ENCODE data around the gene NUDT21.
A peak's percentile ranks its signal among the peaks of the same experiment; 100 is the strongest.
"Not testable (repeated sequence)": the region's sequence is repeated elsewhere in the genome, so short reads cannot be mapped to it uniquely, and the experiment has no call there.

Gene NUDT21

GRCh38 chr16:56408379-56409098, 42.6 kb downstream of the NUDT21 start:
- H3K36me3 ChIP-seq (ENCODE audit: control insufficient read depth in 2 of 2, insufficient read depth in 2 of 2, low read length in 2 of 2): peaks cover 21 to 35% of the 10 kb centered on the region in 2 donors
- H3K4me1 ChIP-seq (ENCODE audit: control insufficient read depth in 2 of 2, insufficient read depth in 2 of 2, low read length in 2 of 2): peaks cover 0 to 16% of the 10 kb centered on the region in 2 donors
- peak overlapping the region; percentile 66 to 80 for H3K27ac ChIP-seq (ENCODE audit: low read depth in 2 of 2, low read length in 2 of 2)
- H3K9ac ChIP-seq (ENCODE audit: low read depth in 1 of 2, low read length in 2 of 2): peak overlapping the region in 1 of 2 donors; percentile 16
- no peaks in the 10 kb centered on the region for H3K27me3 ChIP-seq (ENCODE audit: control insufficient read depth in 2 of 2, insufficient read depth in 2 of 2, low read length in 2 of 2)
- no peaks in the 10 kb centered on the region for H3K9me3 ChIP-seq (ENCODE audit: control insufficient read depth in 2 of 2, low read length in 2 of 2)
- H3K4me3 ChIP-seq (ENCODE audit: low read length in 2 of 2): peak overlapping the region in 1 of 2 donors; percentile 8

GRCh38 chr16:56405977-56406672, 45.0 kb downstream of the NUDT21 start:
- H3K27ac ChIP-seq (ENCODE audit: low read depth in 2 of 2, low read length in 2 of 2): no peak overlapping the region

GRCh38 chr16:56401482-56401881, 49.6 kb downstream of the NUDT21 start:
- no peak overlapping the region for H3K9ac ChIP-seq (ENCODE audit: low read depth in 1 of 2, low read length in 2 of 2)
- no peaks in the 10 kb centered on the region for H3K27me3 ChIP-seq (ENCODE audit: control insufficient read depth in 2 of 2, insufficient read depth in 2 of 2, low read length in 2 of 2)
- peaks cover 46% of the 10 kb centered on the region in 2 donors for H3K36me3 ChIP-seq (ENCODE audit: control insufficient read depth in 2 of 2, insufficient read depth in 2 of 2, low read length in 2 of 2)
- H3K4me1 ChIP-seq (ENCODE audit: control insufficient read depth in 2 of 2, insufficient read depth in 2 of 2, low read length in 2 of 2): no peaks in the 10 kb centered on the region
- no peak overlapping the region for H3K27ac ChIP-seq (ENCODE audit: low read depth in 2 of 2, low read length in 2 of 2)
- H3K4me3 ChIP-seq (ENCODE audit: low read length in 2 of 2): no peak overlapping the region
- H3K9me3 ChIP-seq (ENCODE audit: control insufficient read depth in 2 of 2, low read length in 2 of 2): no peaks in the 10 kb centered on the region

More at GRCh38 chr16:56405977-56406672, 45.0 kb downstream of the NUDT21 start:
- Histone ChIP-seq H3K4me1 (ENCODE audit: control insufficient read depth in 2 of 2, insufficient read depth in 2 of 2, low read length in 2 of 2) (peaks cover 0 to 16% of the 10 kb centered on the region in 2 donors), H3K36me3 (ENCODE audit: control insufficient read depth in 2 of 2, insufficient read depth in 2 of 2, low read length in 2 of 2) (peaks cover 41 to 52% of the 10 kb centered on the region in 2 donors), H3K4me3 (ENCODE audit: low read length in 2 of 2) (no peak overlapping the region), H3K27me3 (ENCODE audit: control insufficient read depth in 2 of 2, insufficient read depth in 2 of 2, low read length in 2 of 2) (no peaks in the 10 kb centered on the region), H3K9ac (ENCODE audit: low read depth in 1 of 2, low read length in 2 of 2) (no peak overlapping the region), H3K9me3 (ENCODE audit: control insufficient read depth in 2 of 2, low read length in 2 of 2) (no peaks in the 10 kb centered on the region)

- no peaks in the 10 kb centered on the region for H3K9me3 ChIP-seq (ENCODE audit: control insufficient read depth in 2 of 2, low read length in 2 of 2)
- H3K4me3 ChIP-seq (ENCODE audit: low read length in 2 of 2): no peak overlapping the region
- H3K36me3 ChIP-seq (ENCODE audit: control insufficient read depth in 2 of 2, insufficient read depth in 2 of 2, low read length in 2 of 2): peaks cover 44% of the 10 kb centered on the region in 2 donors
- no peaks in the 10 kb centered on the region for H3K27me3 ChIP-seq (ENCODE audit: control insufficient read depth in 2 of 2, insufficient read depth in 2 of 2, low read length in 2 of 2)
- no peak overlapping the region for H3K9ac ChIP-seq (ENCODE audit: low read depth in 1 of 2, low read length in 2 of 2)
- H3K27ac ChIP-seq (ENCODE audit: low read depth in 2 of 2, low read length in 2 of 2): no peak overlapping the region
- no peaks in the 10 kb centered on the region for H3K4me1 ChIP-seq (ENCODE audit: control insufficient read depth in 2 of 2, insufficient read depth in 2 of 2, low read length in 2 of 2)
Measured at GRCh38 chr16:56400458-56400857, 50.7 kb downstream of the NUDT21 start.

DNA sequence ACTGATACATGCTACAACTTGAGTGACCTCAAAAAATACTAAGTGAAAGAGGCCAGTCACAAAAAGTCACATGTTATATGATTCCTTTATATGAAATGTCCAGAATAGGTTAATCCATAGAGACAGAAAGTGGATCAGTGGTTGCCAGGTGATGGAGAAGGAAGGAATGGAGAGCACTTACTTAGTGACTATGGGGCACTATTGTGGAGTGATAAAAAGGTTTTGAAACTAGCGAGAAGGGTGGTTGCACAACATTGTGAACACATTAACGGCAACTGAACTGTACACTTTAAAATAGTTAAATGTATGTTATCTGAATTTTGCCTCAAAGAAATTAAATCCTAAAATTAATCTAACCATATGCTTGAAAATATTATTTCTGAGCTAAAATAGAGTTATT, 51.6 kb downstream of the NUDT21 start:
- H3K9ac ChIP-seq (ENCODE audit: low read depth in 1 of 2, low read length in 2 of 2): no peak overlapping the region
- no peak overlapping the region for H3K4me3 ChIP-seq (ENCODE audit: low read length in 2 of 2)
- peaks cover 37 to 38% of the 10 kb centered on the region in 2 donors for H3K36me3 ChIP-seq (ENCODE audit: control insufficient read depth in 2 of 2, insufficient read depth in 2 of 2, low read length in 2 of 2)
- no peaks in the 10 kb centered on the region for H3K4me1 ChIP-seq (ENCODE audit: control insufficient read depth in 2 of 2, insufficient read depth in 2 of 2, low read length in 2 of 2)
- H3K27ac ChIP-seq (ENCODE audit: low read depth in 2 of 2, low read length in 2 of 2): no peak overlapping the region
- no peaks in the 10 kb centered on the region for H3K9me3 ChIP-seq (ENCODE audit: control insufficient read depth in 2 of 2, low read length in 2 of 2)
- H3K27me3 ChIP-seq (ENCODE audit: control insufficient read depth in 2 of 2, insufficient read depth in 2 of 2, low read length in 2 of 2): no peaks in the 10 kb centered on the region

GRCh38 chr16:56399047-56399446, 52.1 kb downstream of the NUDT21 start:
- no peak overlapping the region for H3K27ac ChIP-seq (ENCODE audit: low read depth in 2 of 2, low read length in 2 of 2)
- no peak overlapping the region for H3K9ac ChIP-seq (ENCODE audit: low read depth in 1 of 2, low read length in 2 of 2)
- H3K36me3 ChIP-seq (ENCODE audit: control insufficient read depth in 2 of 2, insufficient read depth in 2 of 2, low read length in 2 of 2): peaks cover 32 to 34% of the 10 kb centered on the region in 2 donors

GRCh38 chr16:56396724-56397123, 54.4 kb downstream of the NUDT21 start:
- not testable (repeated sequence) for H3K27ac ChIP-seq (ENCODE audit: low read depth in 2 of 2, low read length in 2 of 2); H3K9me3 ChIP-seq (ENCODE audit: control insufficient read depth in 2 of 2, low read length in 2 of 2); H3K4me1 ChIP-seq (ENCODE audit: control insufficient read depth in 2 of 2, insufficient read depth in 2 of 2, low read length in 2 of 2); H3K27me3 ChIP-seq (ENCODE audit: control insufficient read depth in 2 of 2, insufficient read depth in 2 of 2, low read length in 2 of 2); H3K9ac ChIP-seq (ENCODE audit: low read depth in 1 of 2, low read length in 2 of 2); H3K4me3 ChIP-seq (ENCODE audit: low read length in 2 of 2)
- H3K36me3 ChIP-seq (ENCODE audit: control insufficient read depth in 2 of 2, insufficient read depth in 2 of 2, low read length in 2 of 2): peaks cover 16 to 17% of the 10 kb centered on the region in 2 donors

More at GRCh38 chr16:56399047-56399446, 52.1 kb downstream of the NUDT21 start:
- Histone ChIP-seq H3K27me3 (ENCODE audit: control insufficient read depth in 2 of 2, insufficient read depth in 2 of 2, low read length in 2 of 2) (no peaks in the 10 kb centered on the region), H3K4me3 (ENCODE audit: low read length in 2 of 2) (no peak overlapping the region), H3K9me3 (ENCODE audit: control insufficient read depth in 2 of 2, low read length in 2 of 2) (no peaks in the 10 kb centered on the region), H3K4me1 (ENCODE audit: control insufficient read depth in 2 of 2, insufficient read depth in 2 of 2, low read length in 2 of 2) (no peaks in the 10 kb centered on the region)

DNA sequence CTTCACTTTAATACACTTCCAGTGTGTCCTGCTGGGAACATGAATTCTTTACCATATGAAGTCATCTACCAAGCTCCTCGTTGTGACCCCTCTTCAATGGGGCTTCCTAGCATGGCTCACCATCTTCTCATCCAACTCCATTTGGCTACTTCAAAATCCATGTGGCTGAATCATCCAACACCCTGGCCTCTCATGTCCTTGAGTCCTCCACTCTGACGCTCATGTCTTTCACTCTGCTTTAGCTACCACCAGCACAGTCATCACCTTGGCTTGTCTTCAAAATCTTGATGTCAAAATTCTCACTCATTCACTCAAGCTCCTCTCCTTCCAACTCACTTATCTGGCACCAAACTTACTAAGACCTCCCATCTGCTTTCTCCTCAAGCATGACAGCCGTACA, 61.6 kb downstream of the NUDT21 start:
- Histone ChIP-seq H3K36me3 (ENCODE audit: control insufficient read depth in 2 of 2, insufficient read depth in 2 of 2, low read length in 2 of 2) (peaks cover 30 to 34% of the 10 kb centered on the region in 2 donors), H3K9me3 (ENCODE audit: control insufficient read depth in 2 of 2, low read length in 2 of 2) (no peaks in the 10 kb centered on the region), H3K4me1 (ENCODE audit: control insufficient read depth in 2 of 2, insufficient read depth in 2 of 2, low read length in 2 of 2) (no peaks in the 10 kb centered on the region), H3K27ac (ENCODE audit: low read depth in 2 of 2, low read length in 2 of 2) (no peak overlapping the region), H3K4me3 (ENCODE audit: low read length in 2 of 2) (no peak overlapping the region), H3K27me3 (ENCODE audit: control insufficient read depth in 2 of 2, insufficient read depth in 2 of 2, low read length in 2 of 2) (no peaks in the 10 kb centered on the region), H3K9ac (ENCODE audit: low read depth in 1 of 2, low read length in 2 of 2) (no peak overlapping the region)

DNA sequence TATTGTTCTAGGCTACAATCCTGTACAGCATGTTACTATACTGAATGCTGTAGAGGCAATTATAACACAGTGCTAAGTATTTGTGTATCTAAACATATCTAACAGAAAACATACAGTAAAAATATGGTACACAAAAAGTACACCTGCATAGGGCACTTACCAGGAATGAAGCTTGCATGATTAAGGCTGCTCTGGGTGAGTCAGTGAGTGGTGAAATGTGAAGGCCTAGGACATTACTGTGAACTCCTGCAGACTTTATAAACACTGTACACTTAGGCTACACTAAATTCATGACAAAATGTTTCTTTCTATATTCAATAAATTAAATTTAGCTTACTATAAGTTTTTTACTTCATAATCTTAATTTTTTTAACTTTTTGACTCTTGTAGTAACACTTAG, 62.9 kb downstream of the NUDT21 start:
- Histone ChIP-seq H3K27me3 (ENCODE audit: control insufficient read depth in 2 of 2, insufficient read depth in 2 of 2, low read length in 2 of 2) (no peaks in the 10 kb centered on the region), H3K27ac (ENCODE audit: low read depth in 2 of 2, low read length in 2 of 2) (no peak overlapping the region), H3K4me1 (ENCODE audit: control insufficient read depth in 2 of 2, insufficient read depth in 2 of 2, low read length in 2 of 2) (no peaks in the 10 kb centered on the region), H3K4me3 (ENCODE audit: low read length in 2 of 2) (no peak overlapping the region), H3K9ac (ENCODE audit: low read depth in 1 of 2, low read length in 2 of 2) (no peak overlapping the region), H3K36me3 (ENCODE audit: control insufficient read depth in 2 of 2, insufficient read depth in 2 of 2, low read length in 2 of 2) (peaks cover 41 to 44% of the 10 kb centered on the region in 2 donors), H3K9me3 (ENCODE audit: control insufficient read depth in 2 of 2, low read length in 2 of 2) (no peaks in the 10 kb centered on the region)

GRCh38 chr16:56387396-56387795, 63.7 kb downstream of the NUDT21 start:
- H3K36me3 ChIP-seq (ENCODE audit: control insufficient read depth in 2 of 2, insufficient read depth in 2 of 2, low read length in 2 of 2): peaks cover 49 to 52% of the 10 kb centered on the region in 2 donors
- no peaks in the 10 kb centered on the region for H3K9me3 ChIP-seq (ENCODE audit: control insufficient read depth in 2 of 2, low read length in 2 of 2)

More at GRCh38 chr16:56387396-56387795, 63.7 kb downstream of the NUDT21 start:
- no peak overlapping the region for H3K9ac ChIP-seq (ENCODE audit: low read depth in 1 of 2, low read length in 2 of 2)
- H3K4me3 ChIP-seq (ENCODE audit: low read length in 2 of 2): no peak overlapping the region
- no peaks in the 10 kb centered on the region for H3K27me3 ChIP-seq (ENCODE audit: control insufficient read depth in 2 of 2, insufficient read depth in 2 of 2, low read length in 2 of 2)
- H3K27ac ChIP-seq (ENCODE audit: low read depth in 2 of 2, low read length in 2 of 2): no peak overlapping the region
- no peaks in the 10 kb centered on the region for H3K4me1 ChIP-seq (ENCODE audit: control insufficient read depth in 2 of 2, insufficient read depth in 2 of 2, low read length in 2 of 2)

Measured in mucosa of rectum (tissue), 2 donors.